ENCODE data around the gene CTU1. TPM values are rescaled to one million over a fixed set of nuclear protein-coding genes. Genes with fewer than 3 reads are reported as not detected.

The CTU1 gene
- total RNA-seq, 1 donor: 4.3 TPM

GRCh38 chr19:51055866-51056265, 52.3 kb downstream of the CTU1 start:
- no peak for TF ChIP-seq CTCF (IDR thresholded peaks at IDR 0.05; ENCODE audit: extremely low read depth, low read depth, low read length)
- Histone ChIP-seq H3K4me2 (ENCODE audit: insufficient read depth, low read length) (no peak overlapping the region), H4K20me1 (ENCODE audit: insufficient read depth, low read length) (no peaks in the 10 kb centered on the region), H3K9me3 (ENCODE audit: low read depth, low read length) (no peaks in the 10 kb centered on the region), H3K79me2 (ENCODE audit: insufficient read depth, low read length) (no peaks in the 10 kb centered on the region), H3K27ac (ENCODE audit: low read depth, low read length) (no peak overlapping the region), H2AFZ (ENCODE audit: low read length) (no peak overlapping the region), H3K36me3 (ENCODE audit: insufficient read depth, low read length) (no peaks in the 10 kb centered on the region), H3K4me3 (ENCODE audit: insufficient read depth, low read length) (no peak overlapping the region), H3K4me1 (ENCODE audit: insufficient read depth, low read length) (no peaks in the 10 kb centered on the region), H3K27me3 (ENCODE audit: insufficient read depth, low read length) (peaks cover 9% of the 10 kb centered on the region)
- peak; percentile 43 for DNase-seq (ENCODE audit: insufficient read length, low spot score, missing footprints)

Other genes starting within 250 kb of the CTU1 start
- gene KLK2, start 235.0 kb downstream of the CTU1 start, total RNA-seq: not detected in 2 replicates
- gene KLK4, start 197.0 kb downstream of the CTU1 start, total RNA-seq: 0.29 TPM in 1 of 2 replicates, not detected in the other
- gene KLK5, start 155.4 kb downstream of the CTU1 start, total RNA-seq: not detected in 2 replicates
- not detected in 2 replicates for gene KLK6, start 138.8 kb downstream of the CTU1 start, total RNA-seq
- not detected in 2 replicates for gene KLK7, start 124.5 kb downstream of the CTU1 start, total RNA-seq
- not detected in 2 replicates for gene KLK8, start 106.8 kb downstream of the CTU1 start, total RNA-seq
- not detected in 2 replicates for gene KLK10, start 88.7 kb downstream of the CTU1 start, total RNA-seq
- not detected in 2 replicates for gene KLK11, start 81.8 kb downstream of the CTU1 start, total RNA-seq
- not detected in 2 replicates for gene KLK12, start 73.4 kb downstream of the CTU1 start, total RNA-seq
- not detected in 2 replicates for gene KLK13, start 43.3 kb downstream of the CTU1 start, total RNA-seq
- gene KLK14, start 25.5 kb downstream of the CTU1 start, total RNA-seq: not detected in 2 replicates
- under 0.01 TPM in 1 of 2 replicates, not detected in the other for gene SIGLEC9, start 16.5 kb upstream of the CTU1 start, total RNA-seq
- gene SIGLEC7, start 33.9 kb upstream of the CTU1 start, total RNA-seq: not detected in 2 replicates
- gene CD33, start 116.7 kb upstream of the CTU1 start, total RNA-seq: not detected in 2 replicates
- gene SIGLECL1, start 142.7 kb upstream of the CTU1 start, total RNA-seq: not detected in 2 replicates
- not detected in 2 replicates for gene IGLON5, start 203.2 kb upstream of the CTU1 start, total RNA-seq
- gene VSIG10L, start 233.7 kb upstream of the CTU1 start, total RNA-seq: 0.72 and 0.88 TPM in 2 replicates

Data from osteoblast (primary cell).